Measurements from ENCODE around the gene MACROD2. TPM values are rescaled to one million over a fixed set of nuclear protein-coding genes. Genes with fewer than 3 reads are reported as not detected.

The MACROD2 gene
- total RNA-seq, 4 donors from 2014 or later: 4.0 to 14.1 (median 10.4) TPM

DNA sequence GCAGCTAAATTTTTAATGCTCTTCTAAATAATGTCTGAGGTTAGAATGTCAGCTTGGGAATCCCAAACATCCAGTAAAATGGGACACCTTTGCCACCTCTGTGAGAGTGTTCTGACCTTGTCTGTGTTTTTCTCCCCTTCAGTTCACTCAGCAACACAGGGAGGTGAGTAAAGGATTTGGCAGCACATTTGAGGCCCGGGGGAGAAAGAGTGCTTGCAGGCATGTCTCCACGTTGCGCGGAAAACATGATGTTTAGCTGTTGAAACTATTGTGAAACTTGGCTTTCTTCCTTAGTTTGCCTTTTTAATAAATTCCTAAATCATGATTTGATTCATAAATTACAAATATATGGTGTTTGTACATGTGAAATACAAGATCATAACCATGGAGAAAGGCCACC is 1049.9 kb downstream of the MACROD2 start:
- Histone ChIP-seq H3K27me3 (no peaks in the 10 kb centered on the region), H3K9me3 (no peaks in the 10 kb centered on the region), H3K4me3 (no peak overlapping the region), H3K36me3 (no peaks in the 10 kb centered on the region), H3K4me1 (peaks cover 0 to 15% (median 1%) of the 10 kb centered on the region in 4 donors), H3K27ac (peak overlapping the region in 2 of 4 donors; percentile 20 to 42)
- peak; percentile 27 to 80 for DNase-seq (ENCODE audit: low spot score in 2 of 2)
- TF ChIP-seq EP300 (IDR thresholded peaks at IDR 0.05): peak in 1 of 2 donors; percentile 78
- TF ChIP-seq, protein P1, sequence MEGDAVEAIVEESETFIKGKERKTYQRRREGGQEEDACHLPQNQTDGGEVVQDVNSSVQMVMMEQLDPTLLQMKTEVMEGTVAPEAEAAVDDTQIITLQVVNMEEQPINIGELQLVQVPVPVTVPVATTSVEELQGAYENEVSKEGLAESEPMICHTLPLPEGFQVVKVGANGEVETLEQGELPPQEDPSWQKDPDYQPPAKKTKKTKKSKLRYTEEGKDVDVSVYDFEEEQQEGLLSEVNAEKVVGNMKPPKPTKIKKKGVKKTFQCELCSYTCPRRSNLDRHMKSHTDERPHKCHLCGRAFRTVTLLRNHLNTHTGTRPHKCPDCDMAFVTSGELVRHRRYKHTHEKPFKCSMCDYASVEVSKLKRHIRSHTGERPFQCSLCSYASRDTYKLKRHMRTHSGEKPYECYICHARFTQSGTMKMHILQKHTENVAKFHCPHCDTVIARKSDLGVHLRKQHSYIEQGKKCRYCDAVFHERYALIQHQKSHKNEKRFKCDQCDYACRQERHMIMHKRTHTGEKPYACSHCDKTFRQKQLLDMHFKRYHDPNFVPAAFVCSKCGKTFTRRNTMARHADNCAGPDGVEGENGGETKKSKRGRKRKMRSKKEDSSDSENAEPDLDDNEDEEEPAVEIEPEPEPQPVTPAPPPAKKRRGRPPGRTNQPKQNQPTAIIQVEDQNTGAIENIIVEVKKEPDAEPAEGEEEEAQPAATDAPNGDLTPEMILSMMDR (IDR thresholded peaks at IDR 0.05): no peak
- no peak for TF ChIP-seq POLR2A (IDR thresholded peaks at IDR 0.05)
- 20 to 30% methylated on average over 4 of the region's 4 CpGs for WGBS, 2 donors

DNA sequence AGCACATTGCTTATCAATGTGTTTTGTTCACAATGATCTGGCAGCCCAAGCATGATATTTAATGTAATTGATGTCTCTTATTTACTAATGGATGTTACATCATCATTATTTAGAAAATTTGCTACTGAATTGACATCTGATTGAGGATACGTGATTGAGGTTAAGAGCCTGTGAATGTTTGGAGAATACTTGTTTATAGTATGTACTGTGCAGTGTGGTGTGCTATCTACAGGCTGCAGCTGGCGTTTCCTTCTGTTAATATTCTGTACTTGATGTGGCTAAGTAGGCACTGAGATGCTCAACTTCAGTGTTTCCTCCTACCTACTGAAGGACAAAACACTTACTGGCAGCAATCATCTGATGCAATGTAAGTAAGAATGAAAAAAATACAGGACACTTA is 1051.7 kb downstream of the MACROD2 start:
- no peak overlapping the region for H3K4me3 ChIP-seq
- peaks cover 0 to 15% (median 1%) of the 10 kb centered on the region in 4 donors for H3K4me1 ChIP-seq
- no peaks in the 10 kb centered on the region for H3K9me3 ChIP-seq
- TF ChIP-seq POLR2A (IDR thresholded peaks at IDR 0.05): no peak
- TF ChIP-seq, protein P1 (IDR thresholded peaks at IDR 0.05): no peak
- TF ChIP-seq EP300 (IDR thresholded peaks at IDR 0.05): no peak
- H3K36me3 ChIP-seq: no peaks in the 10 kb centered on the region
- 51 to 59% methylated on average over 2 of the region's 2 CpGs for WGBS, 2 donors
- no peak overlapping the region for H3K27ac ChIP-seq
- DNase-seq (ENCODE audit: low spot score in 2 of 2): no peak
- no peaks in the 10 kb centered on the region for H3K27me3 ChIP-seq

DNA sequence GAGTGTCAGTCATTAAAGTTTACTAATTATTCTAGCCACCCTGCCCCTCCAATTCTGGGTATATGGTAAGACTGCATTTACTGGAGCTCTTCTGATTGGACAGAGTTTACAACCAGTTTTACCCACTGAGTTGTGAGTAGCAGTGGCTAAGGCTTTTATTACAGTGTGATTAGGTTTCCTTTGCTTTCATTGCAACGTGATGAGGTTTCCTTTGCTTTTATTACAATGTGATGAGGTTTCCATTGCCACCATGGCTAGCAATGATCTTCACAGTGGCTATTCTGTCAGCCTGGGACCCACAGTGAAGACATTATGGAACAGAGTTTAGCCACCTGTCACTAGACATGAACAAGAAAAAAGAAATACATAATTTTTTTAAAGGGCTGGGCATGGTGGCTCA is 1052.3 kb downstream of the MACROD2 start:
- Histone ChIP-seq H3K4me1 (peaks cover 0 to 15% (median 1%) of the 10 kb centered on the region in 4 donors), H3K9me3 (no peaks in the 10 kb centered on the region), H3K36me3 (no peaks in the 10 kb centered on the region), H3K4me3 (no peak overlapping the region), H3K27ac (no peak overlapping the region), H3K27me3 (no peaks in the 10 kb centered on the region)
- no peak for DNase-seq (ENCODE audit: low spot score in 2 of 2)
- TF ChIP-seq EP300 (IDR thresholded peaks at IDR 0.05): no peak
- no peak for TF ChIP-seq POLR2A (IDR thresholded peaks at IDR 0.05)
- TF ChIP-seq, protein P1 (IDR thresholded peaks at IDR 0.05): no peak
- WGBS, 2 donors: 37 to 42% methylated on average over 1 of the region's 1 CpG

DNA sequence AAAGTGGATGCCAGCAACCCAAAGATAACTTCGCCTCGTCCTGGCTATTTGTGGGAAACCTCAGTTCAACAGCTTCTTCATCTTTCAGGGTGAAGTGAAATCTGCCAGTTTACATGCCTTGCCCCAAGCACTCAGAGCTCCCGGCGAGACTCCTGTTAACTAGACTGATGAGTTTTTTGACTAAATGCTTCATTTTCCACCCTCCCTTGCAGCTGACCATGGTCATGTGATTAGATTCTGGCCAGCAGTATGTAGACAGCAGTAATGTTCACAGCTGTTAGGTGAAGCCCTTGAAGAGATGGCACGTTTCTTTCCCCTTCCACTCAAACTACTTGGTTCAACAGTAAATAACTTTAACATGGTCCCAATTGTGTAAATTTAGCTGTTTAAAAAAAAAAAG is 1060.9 kb downstream of the MACROD2 start:
- Histone ChIP-seq H3K36me3 (no peaks in the 10 kb centered on the region), H3K27me3 (no peaks in the 10 kb centered on the region), H3K4me3 (no peak overlapping the region), H3K4me1 (no peaks in the 10 kb centered on the region), H3K27ac (no peak overlapping the region), H3K9me3 (peaks cover 0 to 4% (median 0%) of the 10 kb centered on the region in 4 donors)
- DNase-seq (ENCODE audit: low spot score in 2 of 2): no peak
- 67 to 68% methylated on average over 5 of the region's 5 CpGs for WGBS, 2 donors
- TF ChIP-seq, protein P1 (IDR thresholded peaks at IDR 0.05): no peak
- TF ChIP-seq POLR2A (IDR thresholded peaks at IDR 0.05) (no peak), EP300 (IDR thresholded peaks at IDR 0.05) (no peak)

DNA sequence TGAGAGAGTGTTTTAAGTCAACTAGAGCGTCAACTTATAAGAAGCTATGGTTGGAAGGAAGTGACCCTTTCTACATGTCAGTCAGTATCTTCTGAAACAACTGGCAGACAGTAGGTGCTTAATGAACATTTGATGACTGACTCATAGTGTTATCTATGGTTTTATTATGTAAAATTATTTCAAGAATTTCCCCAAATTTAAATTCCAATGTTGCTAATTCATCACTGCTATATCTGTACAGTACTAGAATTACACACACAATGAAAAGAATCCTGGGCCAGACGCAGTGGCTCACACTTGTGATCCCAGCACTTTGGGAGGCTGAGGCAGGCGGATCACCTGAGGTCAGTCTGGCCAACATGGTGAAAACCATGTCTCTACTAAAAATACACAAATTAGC is 1063.5 kb downstream of the MACROD2 start:
- H3K27ac ChIP-seq: no peak overlapping the region
- no peaks in the 10 kb centered on the region for H3K27me3 ChIP-seq
- no peak overlapping the region for H3K4me3 ChIP-seq
- no peak for DNase-seq (ENCODE audit: low spot score in 2 of 2)
- WGBS, 2 donors: 76 to 88% methylated on average over 3 of the region's 3 CpGs
- TF ChIP-seq POLR2A (IDR thresholded peaks at IDR 0.05) (no peak), EP300 (IDR thresholded peaks at IDR 0.05) (no peak)
- TF ChIP-seq, protein P1 (IDR thresholded peaks at IDR 0.05): no peak
- H3K36me3 ChIP-seq: no peaks in the 10 kb centered on the region
- no peaks in the 10 kb centered on the region for H3K9me3 ChIP-seq
- no peaks in the 10 kb centered on the region for H3K4me1 ChIP-seq

Measured in tibial nerve (tissue), 4 donors.